GM18520 (cell line): ENCODE data around the gene MAP4K1.

ENCODE experiments used
- ATAC-seq: cut with Tn5 transposase; IDR thresholded peaks from one replicate; pipeline ENCODE4 v1.9.1; 2021; ENCODE audit not compliant: unreplicated experiment

MAP4K1 gene

GRCh38 chr19:38617764-38618589, at the start of gene MAP4K1:
TSS of gene MAP4K1 (minus strand) at chr19:38617953. CDS start at chr19:38617895, 58 bp downstream.
- ATAC-seq: peak; percentile 32

GRCh38 chr19:38666663-38667511, 49.1 kb upstream of the MAP4K1 start:
- ATAC-seq: no peak

GRCh38 chr19:38665950-38666662, 48.4 kb upstream of the MAP4K1 start:
- no peak for ATAC-seq

- ATAC-seq: no peak
These were observed 47.6 kb upstream of the MAP4K1 start for GRCh38 chr19:38665219-38665931.

- no peak for ATAC-seq
These were observed 46.9 kb upstream of the MAP4K1 start for GRCh38 chr19:38664503-38665211.

GRCh38 chr19:38663957-38664502, 46.3 kb upstream of the MAP4K1 start:
- ATAC-seq: no peak

GRCh38 chr19:38663156-38663651, 45.5 kb upstream of the MAP4K1 start:
- ATAC-seq: no peak

GRCh38 chr19:38662537-38663155, 44.9 kb upstream of the MAP4K1 start:
- ATAC-seq: no peak

GRCh38 chr19:38661996-38662395, 44.2 kb upstream of the MAP4K1 start:
- no peak for ATAC-seq

- ATAC-seq: no peak
These were observed 43.4 kb upstream of the MAP4K1 start for GRCh38 chr19:38661136-38661535.

- no peak for ATAC-seq
These were observed 43.0 kb upstream of the MAP4K1 start for GRCh38 chr19:38660724-38661123.

GRCh38 chr19:38658462-38659306, 40.9 kb upstream of the MAP4K1 start:
- no peak for ATAC-seq

- ATAC-seq: no peak
These were observed 40.0 kb upstream of the MAP4K1 start for GRCh38 chr19:38657633-38658222.

GRCh38 chr19:38656171-38656981, 38.6 kb upstream of the MAP4K1 start:
- no peak for ATAC-seq

- no peak for ATAC-seq
These were observed 37.5 kb upstream of the MAP4K1 start for GRCh38 chr19:38655148-38655824.

- no peak for ATAC-seq
These were observed 36.9 kb upstream of the MAP4K1 start for GRCh38 chr19:38654628-38655055.
